RCC 7860 (cell line): ENCODE results near the gene RNF39.
A peak's percentile ranks its signal among the peaks of the same experiment; 100 is the strongest.

Experiments
- DNase-seq: peaks from one replicate; pipeline ENCODE4 v3.0.0-alpha.2; 2015; ENCODE audit warnings: low spot score
- FAIRE-seq: peaks from 2 replicates; lab custom pipeline; 2012; peaks lifted over from hg19 to GRCh38; lab: Jason Lieb, UNC

Gene RNF39

DNA sequence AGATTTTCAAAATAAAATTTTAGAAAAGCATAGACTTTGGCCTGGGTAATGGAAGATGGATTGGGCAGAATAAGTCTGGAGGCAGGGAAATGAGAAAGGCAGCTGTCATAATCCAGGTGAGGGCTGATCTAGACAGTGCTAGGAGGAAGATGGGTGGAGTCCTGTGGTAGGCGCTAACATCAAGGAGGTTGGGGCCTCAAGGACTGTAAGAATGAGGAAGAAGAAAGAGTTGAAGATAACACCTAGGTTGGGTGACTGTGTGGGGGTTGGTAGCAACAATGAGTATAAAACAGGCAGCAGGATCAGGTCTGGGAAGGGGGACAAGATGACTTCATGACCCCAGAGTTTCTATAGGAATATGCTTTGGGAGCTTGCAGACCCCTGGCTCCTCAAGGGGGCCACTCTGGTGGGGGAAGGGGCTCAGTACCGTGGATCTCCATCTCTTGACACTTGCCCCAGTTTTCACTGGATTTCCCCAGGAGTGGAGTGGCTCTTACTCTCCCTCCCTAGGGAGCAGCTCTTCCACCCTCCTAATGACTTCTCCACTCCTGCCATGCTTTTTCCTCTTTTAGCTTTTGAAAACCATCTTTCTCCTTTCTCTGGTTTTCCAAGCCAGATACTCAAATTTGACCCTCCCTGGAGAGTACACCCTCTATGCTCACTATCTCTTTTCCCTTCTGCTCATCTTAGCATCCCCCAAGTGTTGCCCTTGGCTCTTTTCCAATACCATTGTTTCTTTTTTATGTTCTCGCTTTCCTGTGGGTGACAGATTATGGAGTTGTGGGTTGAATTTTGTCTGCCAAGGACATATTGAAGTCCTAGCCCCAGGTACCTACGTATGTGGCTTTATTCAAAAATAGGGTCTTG is 22.6 kb upstream of the RNF39 start:
- FAIRE-seq (no peak), DNase-seq (no peak)

DNA sequence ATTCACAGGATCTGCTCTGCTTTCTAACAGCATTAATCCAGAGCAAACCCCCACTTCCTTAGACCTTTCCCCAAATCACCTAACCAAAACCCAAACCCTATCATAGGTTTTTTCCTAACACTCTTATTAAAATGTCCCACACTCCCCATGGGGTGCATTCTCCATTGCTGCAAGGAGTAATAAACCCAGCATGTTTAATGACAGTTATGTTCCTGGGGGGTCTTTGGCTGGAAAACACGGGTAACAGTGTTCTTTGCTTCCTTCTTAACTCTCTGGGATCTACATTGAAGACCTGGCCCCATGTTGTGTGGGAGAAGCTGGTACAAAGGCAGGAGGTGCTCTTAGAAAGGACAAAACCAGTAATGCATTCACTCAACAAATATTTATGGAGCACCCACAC is 21.3 kb upstream of the RNF39 start:
- FAIRE-seq (no peak), DNase-seq (no peak)

- DNase-seq = no peak
- no peak for FAIRE-seq
These were observed 18.5 kb upstream of the RNF39 start for GRCh38 chr6:30093951-30094661.

- FAIRE-seq (no peak), DNase-seq (no peak)
These were observed 17.4 kb upstream of the RNF39 start for GRCh38 chr6:30092852-30093543.

DNA sequence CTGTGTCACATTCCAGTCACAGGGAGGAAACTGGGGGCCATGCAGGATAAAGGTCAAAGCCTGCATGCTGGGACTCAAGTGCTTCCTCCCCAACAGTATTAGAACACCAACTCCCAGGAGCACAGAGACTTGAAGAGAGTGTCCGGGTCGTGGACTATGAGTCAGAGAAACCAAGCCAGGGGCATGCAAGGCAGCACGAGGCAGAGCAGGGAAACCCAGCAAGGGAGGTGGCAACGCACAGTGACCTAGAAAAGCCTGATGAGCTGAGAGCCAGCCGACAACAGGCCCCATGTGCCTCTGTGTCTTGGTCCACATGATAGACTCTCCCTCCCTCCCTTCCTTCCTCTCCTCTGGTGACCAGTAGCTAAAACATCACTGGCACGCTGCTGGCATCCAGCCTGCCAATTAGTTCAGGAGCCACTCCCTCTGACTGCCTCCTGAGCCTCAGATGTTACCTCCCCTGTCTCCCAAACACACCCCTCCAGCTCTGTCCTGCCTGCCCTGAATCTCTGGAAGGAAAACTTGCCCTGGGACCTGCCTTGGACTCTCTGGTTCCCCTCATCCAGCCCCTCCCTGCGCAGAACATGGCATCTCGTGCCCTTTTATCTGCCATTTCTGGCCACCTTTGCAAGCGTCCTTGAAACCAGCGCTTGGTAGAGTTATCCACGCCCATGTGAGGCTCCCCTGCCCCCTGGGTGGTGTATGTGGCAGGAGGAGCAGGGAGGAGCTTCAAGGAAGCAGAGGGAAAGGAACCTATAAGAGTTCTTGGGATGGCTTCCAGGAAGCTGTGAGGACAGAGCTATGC is 16.2 kb upstream of the RNF39 start:
- no peak for FAIRE-seq
- peak; percentile 17 for DNase-seq

- FAIRE-seq = no peak
- no peak for DNase-seq
These were observed 12.3 kb upstream of the RNF39 start for GRCh38 chr6:30087876-30088275.

DNA sequence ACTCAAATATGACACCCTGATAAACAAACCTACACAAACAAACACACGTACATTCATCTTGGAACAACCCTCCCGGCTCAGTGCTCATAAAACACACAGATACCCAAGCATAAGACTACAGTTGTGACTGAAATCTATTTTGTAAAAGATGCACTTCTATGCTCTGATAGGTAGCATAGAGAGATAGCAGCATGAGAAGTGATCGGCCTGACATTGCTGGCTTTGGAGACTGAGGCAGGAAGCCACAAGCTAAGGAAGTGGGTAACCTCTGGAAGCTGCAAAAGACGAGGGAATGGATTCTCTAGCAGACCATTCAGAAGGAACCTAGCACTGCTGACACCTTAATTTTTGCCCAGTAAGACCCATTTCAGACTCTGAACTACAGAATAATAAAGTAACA is 1.6 kb upstream of the RNF39 start:
- FAIRE-seq (no peak), DNase-seq (no peak)

- DNase-seq = peak; percentile 9
- FAIRE-seq = no peak
These were observed 492 bp upstream of the RNF39 start for GRCh38 chr6:30075790-30076732.

GRCh38 chr6:30074331-30075093 is 1.1 kb downstream of the RNF39 start:
- no peak for DNase-seq
- no peak for FAIRE-seq

GRCh38 chr6:30073489-30074235 is 1.9 kb downstream of the RNF39 start:
- DNase-seq (no peak), FAIRE-seq (no peak)

DNA sequence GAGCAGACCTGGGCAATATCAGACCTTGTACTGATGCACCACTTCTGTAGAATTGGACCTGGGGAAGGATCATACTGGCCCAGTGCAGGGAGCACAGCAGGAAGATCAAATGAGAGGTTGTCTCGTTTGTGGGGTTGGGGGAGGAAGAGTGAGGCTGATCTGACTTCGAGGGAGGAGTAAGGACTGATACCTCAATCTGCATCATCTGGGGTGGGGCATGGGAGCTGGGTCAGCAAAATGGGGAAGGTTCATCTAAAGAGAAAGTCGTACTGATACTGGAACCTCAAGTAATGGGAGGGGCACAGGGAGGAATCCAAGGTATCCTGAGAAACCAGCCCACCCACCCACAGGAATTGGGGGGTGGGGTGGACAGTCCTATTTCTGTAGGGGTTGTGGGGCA is 3.7 kb downstream of the RNF39 start:
- FAIRE-seq = no peak
- DNase-seq = no peak

GRCh38 chr6:30071081-30071818 is 4.3 kb downstream of the RNF39 start:
- no peak for FAIRE-seq
- DNase-seq = no peak

GRCh38 chr6:30067460-30068139 is 8.0 kb downstream of the RNF39 start:
- FAIRE-seq (no peak), DNase-seq (no peak)

DNA sequence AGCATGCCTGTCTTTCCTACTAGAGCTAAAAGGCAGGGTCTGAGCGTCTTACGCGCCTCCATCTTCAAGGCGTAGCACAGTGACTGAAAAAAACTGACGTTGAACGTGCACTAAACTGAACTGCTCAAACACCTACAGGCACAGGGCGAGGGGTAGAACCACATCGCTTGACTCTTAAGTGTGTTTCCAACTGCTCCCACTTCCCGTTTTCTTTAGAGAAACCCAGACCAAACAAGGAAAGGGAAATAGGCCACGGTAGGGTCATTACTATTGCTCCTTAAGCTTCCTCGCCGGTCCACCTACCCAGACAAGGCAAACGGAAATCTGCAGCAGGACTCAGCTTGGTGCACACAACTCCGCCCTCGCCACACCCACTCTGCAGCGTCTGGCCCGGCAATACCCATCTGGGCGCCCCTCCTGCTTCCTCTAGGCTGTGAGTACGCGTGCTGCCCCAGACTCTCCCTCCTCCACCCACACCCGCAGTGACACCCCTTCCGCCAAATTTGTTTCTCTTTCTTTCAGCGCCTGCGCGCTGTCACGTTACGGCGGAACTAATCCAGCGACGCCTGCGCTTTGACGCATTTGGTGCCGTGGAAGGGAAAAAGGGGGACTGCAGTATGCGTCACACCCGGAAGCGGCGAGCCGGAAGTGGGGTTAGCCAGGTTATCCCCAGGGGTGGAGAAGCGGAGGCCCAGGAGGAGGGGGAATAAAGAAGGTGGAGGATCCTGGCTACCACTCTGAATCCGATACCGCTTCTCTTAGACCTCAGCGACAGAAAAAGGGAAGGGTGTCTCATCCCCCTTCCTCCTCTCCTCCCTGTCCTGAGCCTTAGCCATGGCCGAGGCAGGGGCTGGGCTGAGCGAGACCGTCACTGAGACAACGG is 8.8 kb downstream of the RNF39 start, which contains the start of gene PPP1R11:
Gene PPP1R11, plus strand, starts transcription at position 622 of the 883 bp plus-strand sequence. Its CDS starts 213 bp downstream, at position 835.
- DNase-seq (peak; percentile 96), FAIRE-seq (peak; percentile 91)

DNA sequence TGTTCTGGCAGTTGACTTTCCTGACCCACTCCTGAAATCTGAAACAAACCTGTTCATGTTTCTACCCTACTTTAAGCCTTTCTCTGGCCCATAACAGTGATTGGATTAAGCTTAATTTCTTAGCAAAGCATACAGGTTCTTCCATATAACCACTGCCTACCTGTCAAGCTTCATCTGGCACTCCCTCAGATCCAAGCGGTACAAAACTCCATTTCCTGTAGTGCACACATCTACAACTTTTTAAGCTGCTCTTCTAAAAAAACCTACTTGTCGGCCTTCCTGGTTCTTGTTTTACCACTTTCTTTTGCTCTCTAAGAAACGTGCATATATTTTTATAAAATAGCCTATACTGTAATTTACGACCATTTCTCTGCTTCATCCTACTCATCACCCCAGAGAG is 9.5 kb downstream of the RNF39 start:
- FAIRE-seq (no peak), DNase-seq (no peak)

- FAIRE-seq (no peak), DNase-seq (no peak)
These were observed 12.3 kb downstream of the RNF39 start for GRCh38 chr6:30063315-30063714.
